Measurements from ENCODE around the gene EFL1. TPM values are rescaled to one million over a fixed set of nuclear protein-coding genes. Genes with fewer than 3 reads are reported as not detected.

Gene EFL1
- total RNA-seq, 1 experiment from 2014 or later: 27.5 TPM

- no peaks in the 10 kb centered on the region for H3K9me3 Mint-ChIP-seq
- H3K4me1 Mint-ChIP-seq: no peaks in the 10 kb centered on the region
- no peak overlapping the region for H3K27ac Mint-ChIP-seq
- ATAC-seq (no peak), DNase-seq (ENCODE audit: low spot score) (no peak)
- POLR2A ChIA-PET: no interaction called here
- H3K27me3 Mint-ChIP-seq (ENCODE audit: low read depth): no peaks in the 10 kb centered on the region
- TF ChIP-seq ZNF671 (CRISPR knock-in tag; IDR thresholded peaks at IDR 0.05): no peak
- no peak for TF ChIP-seq PRRX2 (CRISPR knock-in tag; IDR thresholded peaks at IDR 0.05)
- no peak for TF ChIP-seq SMAD4 (CRISPR knock-in tag; IDR thresholded peaks at IDR 0.05)
- no peak for TF ChIP-seq NFE2L1 (CRISPR knock-in tag; IDR thresholded peaks at IDR 0.05)
- TF ChIP-seq, protein P1, sequence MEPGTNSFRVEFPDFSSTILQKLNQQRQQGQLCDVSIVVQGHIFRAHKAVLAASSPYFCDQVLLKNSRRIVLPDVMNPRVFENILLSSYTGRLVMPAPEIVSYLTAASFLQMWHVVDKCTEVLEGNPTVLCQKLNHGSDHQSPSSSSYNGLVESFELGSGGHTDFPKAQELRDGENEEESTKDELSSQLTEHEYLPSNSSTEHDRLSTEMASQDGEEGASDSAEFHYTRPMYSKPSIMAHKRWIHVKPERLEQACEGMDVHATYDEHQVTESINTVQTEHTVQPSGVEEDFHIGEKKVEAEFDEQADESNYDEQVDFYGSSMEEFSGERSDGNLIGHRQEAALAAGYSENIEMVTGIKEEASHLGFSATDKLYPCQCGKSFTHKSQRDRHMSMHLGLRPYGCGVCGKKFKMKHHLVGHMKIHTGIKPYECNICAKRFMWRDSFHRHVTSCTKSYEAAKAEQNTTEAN (CRISPR knock-in tag; IDR thresholded peaks at IDR 0.05): no peak
- TF ChIP-seq ATF1 (CRISPR knock-in tag; IDR thresholded peaks at IDR 0.05): no peak
- TF ChIP-seq SP1 (CRISPR knock-in tag; conservative IDR thresholded peaks at IDR 0.05): no peak
- no peak for TF ChIP-seq NR2C2 (CRISPR knock-in tag; IDR thresholded peaks at IDR 0.05)
- TF ChIP-seq CREB1 (CRISPR knock-in tag; IDR thresholded peaks at IDR 0.05): no peak
- TF ChIP-seq GRHL2 (CRISPR knock-in tag; IDR thresholded peaks at IDR 0.05; ENCODE audit: insufficient replicate concordance, severe bottlenecking): no peak
- TF ChIP-seq, protein P2, sequence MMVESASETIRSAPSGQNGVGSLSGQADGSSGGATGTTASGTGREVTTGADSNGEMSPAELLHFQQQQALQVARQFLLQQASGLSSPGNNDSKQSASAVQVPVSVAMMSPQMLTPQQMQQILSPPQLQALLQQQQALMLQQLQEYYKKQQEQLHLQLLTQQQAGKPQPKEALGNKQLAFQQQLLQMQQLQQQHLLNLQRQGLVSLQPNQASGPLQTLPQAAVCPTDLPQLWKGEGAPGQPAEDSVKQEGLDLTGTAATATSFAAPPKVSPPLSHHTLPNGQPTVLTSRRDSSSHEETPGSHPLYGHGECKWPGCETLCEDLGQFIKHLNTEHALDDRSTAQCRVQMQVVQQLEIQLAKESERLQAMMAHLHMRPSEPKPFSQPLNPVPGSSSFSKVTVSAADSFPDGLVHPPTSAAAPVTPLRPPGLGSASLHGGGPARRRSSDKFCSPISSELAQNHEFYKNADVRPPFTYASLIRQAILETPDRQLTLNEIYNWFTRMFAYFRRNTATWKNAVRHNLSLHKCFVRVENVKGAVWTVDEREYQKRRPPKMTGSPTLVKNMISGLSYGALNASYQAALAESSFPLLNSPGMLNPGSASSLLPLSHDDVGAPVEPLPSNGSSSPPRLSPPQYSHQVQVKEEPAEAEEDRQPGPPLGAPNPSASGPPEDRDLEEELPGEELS (CRISPR knock-in tag; IDR thresholded peaks at IDR 0.05): no peak
- no peak for TF ChIP-seq ZNF532 (CRISPR knock-in tag; IDR thresholded peaks at IDR 0.05; ENCODE audit: borderline replicate concordance)
- no peak for TF ChIP-seq NFYB (CRISPR knock-in tag; conservative IDR thresholded peaks at IDR 0.05; ENCODE audit: low read depth)
- TF ChIP-seq TCF7 (CRISPR knock-in tag; IDR thresholded peaks at IDR 0.05; ENCODE audit: low read depth): no peak
- TF ChIP-seq, protein P3, sequence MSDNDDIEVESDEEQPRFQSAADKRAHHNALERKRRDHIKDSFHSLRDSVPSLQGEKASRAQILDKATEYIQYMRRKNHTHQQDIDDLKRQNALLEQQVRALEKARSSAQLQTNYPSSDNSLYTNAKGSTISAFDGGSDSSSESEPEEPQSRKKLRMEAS (CRISPR knock-in tag; IDR thresholded peaks at IDR 0.05): no peak
- no peak overlapping the region for H3K4me3 Mint-ChIP-seq
- CTCF ChIA-PET: no interaction called here
- H3K36me3 Mint-ChIP-seq: 0 out of 2 replicates have a peak, but pooled peaks cover 4% of the 10 kb centered on the region
Measured at GRCh38 chr15:82129149-82129692, 133.3 kb downstream of the EFL1 start.

GRCh38 chr15:82128401-82129148 is 134.0 kb downstream of the EFL1 start:
- Mint-ChIP-seq H3K4me3 (no peak overlapping the region), H3K4me1 (no peaks in the 10 kb centered on the region), H3K9me3 (no peaks in the 10 kb centered on the region), H3K27me3 (ENCODE audit: low read depth) (no peaks in the 10 kb centered on the region), H3K36me3 (0 out of 2 replicates have a peak, but pooled peaks cover 4% of the 10 kb centered on the region), H3K27ac (no peak overlapping the region)
- DNase-seq (ENCODE audit: low spot score) (no peak), ATAC-seq (no peak)
- ChIA-PET CTCF (interaction anchor here (0.8 to 2.4 kb wide), 3 partner anchors 9 to 20 kb away, joined by 3 to 11 read pairs (median 9); no protein-coding TSS in a partner anchor), POLR2A (no interaction called here)
- TF ChIP-seq NFE2L1 (CRISPR knock-in tag; IDR thresholded peaks at IDR 0.05): no peak
- TF ChIP-seq, protein P4, sequence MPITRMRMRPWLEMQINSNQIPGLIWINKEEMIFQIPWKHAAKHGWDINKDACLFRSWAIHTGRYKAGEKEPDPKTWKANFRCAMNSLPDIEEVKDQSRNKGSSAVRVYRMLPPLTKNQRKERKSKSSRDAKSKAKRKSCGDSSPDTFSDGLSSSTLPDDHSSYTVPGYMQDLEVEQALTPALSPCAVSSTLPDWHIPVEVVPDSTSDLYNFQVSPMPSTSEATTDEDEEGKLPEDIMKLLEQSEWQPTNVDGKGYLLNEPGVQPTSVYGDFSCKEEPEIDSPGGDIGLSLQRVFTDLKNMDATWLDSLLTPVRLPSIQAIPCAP (CRISPR knock-in tag; IDR thresholded peaks at IDR 0.05): no peak
- no peak for TF ChIP-seq CBFB (CRISPR knock-in tag; IDR thresholded peaks at IDR 0.05; ENCODE audit: low read depth)
- TF ChIP-seq MYBL2 (CRISPR knock-in tag; IDR thresholded peaks at IDR 0.05): no peak
- no peak for TF ChIP-seq ZNF263 (CRISPR knock-in tag; IDR thresholded peaks at IDR 0.05; ENCODE audit: low read depth)
- TF ChIP-seq ZNF219 (CRISPR knock-in tag; IDR thresholded peaks at IDR 0.05; ENCODE audit: borderline replicate concordance): no peak
- no peak for TF ChIP-seq NFYB (CRISPR knock-in tag; conservative IDR thresholded peaks at IDR 0.05; ENCODE audit: low read depth)
- TF ChIP-seq ZNF138 (CRISPR knock-in tag; conservative IDR thresholded peaks at IDR 0.05): no peak
- TF ChIP-seq TEAD4 (CRISPR knock-in tag; IDR thresholded peaks at IDR 0.05): no peak
- no peak for TF ChIP-seq MLX (CRISPR knock-in tag; IDR thresholded peaks at IDR 0.05)
- TF ChIP-seq, protein P5, sequence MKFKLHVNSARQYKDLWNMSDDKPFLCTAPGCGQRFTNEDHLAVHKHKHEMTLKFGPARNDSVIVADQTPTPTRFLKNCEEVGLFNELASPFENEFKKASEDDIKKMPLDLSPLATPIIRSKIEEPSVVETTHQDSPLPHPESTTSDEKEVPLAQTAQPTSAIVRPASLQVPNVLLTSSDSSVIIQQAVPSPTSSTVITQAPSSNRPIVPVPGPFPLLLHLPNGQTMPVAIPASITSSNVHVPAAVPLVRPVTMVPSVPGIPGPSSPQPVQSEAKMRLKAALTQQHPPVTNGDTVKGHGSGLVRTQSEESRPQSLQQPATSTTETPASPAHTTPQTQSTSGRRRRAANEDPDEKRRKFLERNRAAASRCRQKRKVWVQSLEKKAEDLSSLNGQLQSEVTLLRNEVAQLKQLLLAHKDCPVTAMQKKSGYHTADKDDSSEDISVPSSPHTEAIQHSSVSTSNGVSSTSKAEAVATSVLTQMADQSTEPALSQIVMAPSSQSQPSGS (CRISPR knock-in tag; IDR thresholded peaks at IDR 0.05; ENCODE audit: borderline replicate concordance, low read depth): no peak

Data from WTC11 (cell line).